Effector memory CD4-positive, alpha-beta T cell (primary cell): ENCODE results near the gene SETD2.

Source experiments
- DNase-seq, 3 donors: peaks; one replicate each; pipeline ENCODE4 v3.0.0-alpha.2; 2020
- H3K27ac ChIP-seq: 2 replicates; pipeline ENCODE4 v1.7.0; 2013; ENCODE audit warnings: mild to moderate bottlenecking, low read length, moderate library complexity; ENCODE audit not compliant: insufficient read depth, poor library complexity, severe bottlenecking
- H3K27me3 ChIP-seq: replicated peaks from 2 replicates; pipeline ENCODE4 v1.7.0; 2013; ENCODE audit warnings: mild to moderate bottlenecking, low read length; ENCODE audit not compliant: insufficient read depth, control insufficient read depth, poor library complexity, severe bottlenecking
- H3K36me3 ChIP-seq: 2 replicates; pipeline ENCODE4 v1.7.0; 2013; ENCODE audit warnings: mild to moderate bottlenecking, low read length, moderate library complexity; ENCODE audit not compliant: control insufficient read depth, insufficient read depth
- H3K4me1 ChIP-seq: 2 replicates; pipeline ENCODE4 v1.7.0; 2013; ENCODE audit warnings: low read length, mild to moderate bottlenecking; ENCODE audit not compliant: control insufficient read depth, insufficient read depth, poor library complexity, severe bottlenecking
- H3K4me3 ChIP-seq: 2 replicates; pipeline ENCODE4 v1.7.0; 2013; ENCODE audit warnings: low read length, low read depth, mild to moderate bottlenecking; ENCODE audit not compliant: insufficient read depth, poor library complexity, severe bottlenecking
- H3K9me3 ChIP-seq: 2 replicates; pipeline ENCODE4 v1.7.0; 2013; ENCODE audit warnings: mild to moderate bottlenecking, low read length, moderate library complexity; ENCODE audit not compliant: control insufficient read depth

Gene SETD2

GRCh38 chr3:47108546-47108945 is 55.4 kb downstream of the SETD2 start:
- peaks cover 24% of the 10 kb centered on the region for H3K36me3 ChIP-seq
- DNase-seq = no peak
- no peaks in the 10 kb centered on the region for H3K27me3 ChIP-seq
- no peak overlapping the region for H3K27ac ChIP-seq
- H3K9me3 ChIP-seq = no peaks in the 10 kb centered on the region
- H3K4me3 ChIP-seq = no peak overlapping the region
- no peaks in the 10 kb centered on the region for H3K4me1 ChIP-seq

GRCh38 chr3:47104259-47104658 is 59.7 kb downstream of the SETD2 start:
- H3K36me3 ChIP-seq = peaks cover 20% of the 10 kb centered on the region
- no peak overlapping the region for H3K4me3 ChIP-seq
- no peaks in the 10 kb centered on the region for H3K9me3 ChIP-seq
- DNase-seq = no peak
- H3K27ac ChIP-seq = no peak overlapping the region
- H3K27me3 ChIP-seq = no peaks in the 10 kb centered on the region
- no peaks in the 10 kb centered on the region for H3K4me1 ChIP-seq

- Histone ChIP-seq H3K27me3 (no peaks in the 10 kb centered on the region), H3K36me3 (peaks cover 20% of the 10 kb centered on the region)
These were observed 60.3 kb downstream of the SETD2 start for GRCh38 chr3:47103619-47104018.

GRCh38 chr3:47102081-47102600 is 61.8 kb downstream of the SETD2 start:
- DNase-seq = no peak
- H3K36me3 ChIP-seq = peaks cover 32% of the 10 kb centered on the region
- no peaks in the 10 kb centered on the region for H3K27me3 ChIP-seq
- H3K4me3 ChIP-seq = no peak overlapping the region
- H3K27ac ChIP-seq = no peak overlapping the region
- no peaks in the 10 kb centered on the region for H3K4me1 ChIP-seq
- no peaks in the 10 kb centered on the region for H3K9me3 ChIP-seq

More at GRCh38 chr3:47103619-47104018, 60.3 kb downstream of the SETD2 start:
- no peak overlapping the region for H3K27ac ChIP-seq
- H3K4me1 ChIP-seq = no peaks in the 10 kb centered on the region
- no peak for DNase-seq
- H3K4me3 ChIP-seq = no peak overlapping the region
- H3K9me3 ChIP-seq = no peaks in the 10 kb centered on the region

GRCh38 chr3:47098910-47099309 is 65.0 kb downstream of the SETD2 start:
- Histone ChIP-seq H3K27me3 (no peaks in the 10 kb centered on the region), H3K4me3 (no peak overlapping the region), H3K36me3 (peaks cover 50% of the 10 kb centered on the region), H3K27ac (no peak overlapping the region), H3K9me3 (no peaks in the 10 kb centered on the region), H3K4me1 (no peaks in the 10 kb centered on the region)
- no peak for DNase-seq

- H3K27ac ChIP-seq = no peak overlapping the region
- H3K4me3 ChIP-seq = no peak overlapping the region
- no peaks in the 10 kb centered on the region for H3K4me1 ChIP-seq
- DNase-seq = no peak
- no peaks in the 10 kb centered on the region for H3K9me3 ChIP-seq
- no peaks in the 10 kb centered on the region for H3K27me3 ChIP-seq
- H3K36me3 ChIP-seq = peaks cover 47% of the 10 kb centered on the region
These were observed 66.0 kb downstream of the SETD2 start for GRCh38 chr3:47097864-47098263.

GRCh38 chr3:47096959-47097358 is 67.0 kb downstream of the SETD2 start:
- DNase-seq = no peak
- no peaks in the 10 kb centered on the region for H3K27me3 ChIP-seq
- no peak overlapping the region for H3K4me3 ChIP-seq
- H3K9me3 ChIP-seq = no peaks in the 10 kb centered on the region
- no peak overlapping the region for H3K27ac ChIP-seq
- H3K36me3 ChIP-seq = peaks cover 46% of the 10 kb centered on the region
- no peaks in the 10 kb centered on the region for H3K4me1 ChIP-seq

- H3K4me1 ChIP-seq = no peaks in the 10 kb centered on the region
- no peaks in the 10 kb centered on the region for H3K27me3 ChIP-seq
- H3K4me3 ChIP-seq = no peak overlapping the region
- H3K9me3 ChIP-seq = no peaks in the 10 kb centered on the region
- DNase-seq = no peak
- peaks cover 32% of the 10 kb centered on the region for H3K36me3 ChIP-seq
- no peak overlapping the region for H3K27ac ChIP-seq
These were observed 71.8 kb downstream of the SETD2 start for GRCh38 chr3:47092090-47092489.

GRCh38 chr3:47089630-47090029 is 74.3 kb downstream of the SETD2 start:
- peaks cover 33% of the 10 kb centered on the region for H3K36me3 ChIP-seq

GRCh38 chr3:47086071-47086470 is 77.8 kb downstream of the SETD2 start:
- Histone ChIP-seq H3K36me3 (peaks cover 52% of the 10 kb centered on the region), H3K27me3 (no peaks in the 10 kb centered on the region), H3K9me3 (no peaks in the 10 kb centered on the region), H3K27ac (no peak overlapping the region), H3K4me3 (no peak overlapping the region), H3K4me1 (no peaks in the 10 kb centered on the region)
- no peak for DNase-seq

More at GRCh38 chr3:47089630-47090029, 74.3 kb downstream of the SETD2 start:
- Histone ChIP-seq H3K4me1 (no peaks in the 10 kb centered on the region), H3K27me3 (no peaks in the 10 kb centered on the region), H3K9me3 (no peaks in the 10 kb centered on the region), H3K4me3 (no peak overlapping the region), H3K27ac (no peak overlapping the region)
- no peak for DNase-seq
